Calu3 (cell line): Measurements from ENCODE around the gene ZKSCAN1. TPM values are rescaled to one million over a fixed set of nuclear protein-coding genes. Genes with fewer than 3 reads are reported as not detected.

Source experiments
- BruUV-seq: library from RNA; stranded (reverse); fragments of 400-500 nt; replicated peaks from 2 replicates; lab custom pipeline; 2021; lab: Mats Ljungman, UMichigan
- CTCF ChIA-PET: fragments of 300-600 bp; sonication (Branson Sonifier 250); formaldehyde crosslinking; loops from one replicate; lab custom pipeline; 2022; ENCODE audit warnings: antibody characterized with exemption; lab: Charles Lee
- DNase-seq: peaks from one replicate; pipeline ENCODE4 v3.0.0; 2022
- H3K27ac Mint-ChIP-seq: one replicate; pipeline ENCODE4 v1.8.0; 2022; ENCODE audit warnings: mixed read lengths; ENCODE audit not compliant: unreplicated experiment
- H3K27me3 Mint-ChIP-seq: one replicate; pipeline ENCODE4 v1.8.0; 2022; ENCODE audit warnings: mixed read lengths; ENCODE audit not compliant: unreplicated experiment
- H3K36me3 Mint-ChIP-seq: one replicate; pipeline ENCODE4 v1.8.0; 2022; ENCODE audit warnings: mild to moderate bottlenecking, moderate library complexity, mixed read lengths; ENCODE audit not compliant: insufficient read depth, unreplicated experiment
- H3K4me1 Mint-ChIP-seq: one replicate; pipeline ENCODE4 v1.8.0; 2022; ENCODE audit warnings: mild to moderate bottlenecking, low read depth, mixed read lengths; ENCODE audit not compliant: unreplicated experiment
- H3K4me3 Mint-ChIP-seq: one replicate; pipeline ENCODE4 v1.8.0; 2022; ENCODE audit warnings: mild to moderate bottlenecking, low read depth, moderate library complexity, mixed read lengths; ENCODE audit not compliant: unreplicated experiment
- H3K9me3 Mint-ChIP-seq: one replicate; pipeline ENCODE4 v1.8.0; 2022; ENCODE audit warnings: low read depth, mixed read lengths; ENCODE audit not compliant: unreplicated experiment
- intact Hi-C: fragments of 100-400 bp; cut with micrococcal nuclease; formaldehyde crosslinking; loops from one replicate; pipeline ENCODE4 v1.10.0; 2022; ENCODE audit not compliant: unreplicated experiment
- total RNA-seq: library from RNA; stranded (reverse); gene quantifications from 2 replicates; pipeline ENCODE4 v1.2.3, GENCODE V29; 2022
- TF ChIP-seq, protein P1 (sequence below): fragments of 200-600 bp; IDR thresholded peaks from one replicate; pipeline ENCODE4 v1.8.0; 2022; ENCODE audit warnings: antibody characterized with exemption; ENCODE audit not compliant: unreplicated experiment

The ZKSCAN1 gene
- total RNA-seq, 1 experiment from 2014 or later, result 56.6 TPM

GRCh38 chr7:100027197-100027596 is 11.8 kb downstream of the ZKSCAN1 start:
- Mint-ChIP-seq H3K36me3 (peaks cover 55% of the 10 kb centered on the region), H3K4me1 (no peaks in the 10 kb centered on the region), H3K27ac (no peak overlapping the region), H3K27me3 (no peaks in the 10 kb centered on the region), H3K9me3 (no peaks in the 10 kb centered on the region), H3K4me3 (no peak overlapping the region)
- CTCF ChIA-PET, result no interaction called here
- TF ChIP-seq, protein P1, sequence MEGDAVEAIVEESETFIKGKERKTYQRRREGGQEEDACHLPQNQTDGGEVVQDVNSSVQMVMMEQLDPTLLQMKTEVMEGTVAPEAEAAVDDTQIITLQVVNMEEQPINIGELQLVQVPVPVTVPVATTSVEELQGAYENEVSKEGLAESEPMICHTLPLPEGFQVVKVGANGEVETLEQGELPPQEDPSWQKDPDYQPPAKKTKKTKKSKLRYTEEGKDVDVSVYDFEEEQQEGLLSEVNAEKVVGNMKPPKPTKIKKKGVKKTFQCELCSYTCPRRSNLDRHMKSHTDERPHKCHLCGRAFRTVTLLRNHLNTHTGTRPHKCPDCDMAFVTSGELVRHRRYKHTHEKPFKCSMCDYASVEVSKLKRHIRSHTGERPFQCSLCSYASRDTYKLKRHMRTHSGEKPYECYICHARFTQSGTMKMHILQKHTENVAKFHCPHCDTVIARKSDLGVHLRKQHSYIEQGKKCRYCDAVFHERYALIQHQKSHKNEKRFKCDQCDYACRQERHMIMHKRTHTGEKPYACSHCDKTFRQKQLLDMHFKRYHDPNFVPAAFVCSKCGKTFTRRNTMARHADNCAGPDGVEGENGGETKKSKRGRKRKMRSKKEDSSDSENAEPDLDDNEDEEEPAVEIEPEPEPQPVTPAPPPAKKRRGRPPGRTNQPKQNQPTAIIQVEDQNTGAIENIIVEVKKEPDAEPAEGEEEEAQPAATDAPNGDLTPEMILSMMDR, result no peak
- DNase-seq, result no peak
- BruUV-seq, result no TSS peak
- intact Hi-C loops, result no loop called here

DNA sequence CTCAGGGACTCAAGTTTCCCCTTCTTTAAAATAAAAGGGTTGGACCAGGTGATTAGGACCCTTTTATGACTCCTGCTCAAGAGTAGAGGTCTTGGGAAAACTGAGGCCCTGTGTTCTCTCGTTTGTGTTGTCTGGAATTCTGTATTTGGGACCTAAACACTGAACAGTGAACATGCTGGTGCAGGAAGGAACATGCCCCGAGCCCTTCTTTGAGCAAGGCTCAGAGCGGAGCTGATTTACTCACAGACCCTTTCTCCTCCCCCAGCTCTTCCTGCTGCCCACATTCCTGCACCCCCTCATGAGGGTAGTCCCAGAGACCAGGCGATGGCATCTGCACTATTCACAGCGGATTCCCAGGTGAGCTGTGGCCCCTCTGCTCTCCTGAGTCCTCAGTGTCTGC is 14.2 kb downstream of the ZKSCAN1 start:
- BruUV-seq, result no TSS peak
- no peaks in the 10 kb centered on the region for H3K4me1 Mint-ChIP-seq
- no peaks in the 10 kb centered on the region for H3K27me3 Mint-ChIP-seq
- H3K9me3 Mint-ChIP-seq, result no peaks in the 10 kb centered on the region
- intact Hi-C loops, result no loop called here
- CTCF ChIA-PET, result no interaction called here
- no peak overlapping the region for H3K27ac Mint-ChIP-seq
- TF ChIP-seq, protein P1, result no peak
- no peak overlapping the region for H3K4me3 Mint-ChIP-seq
- no peak for DNase-seq
- peaks cover 45% of the 10 kb centered on the region for H3K36me3 Mint-ChIP-seq

- CTCF ChIA-PET, result no interaction called here
- Mint-ChIP-seq H3K9me3 (no peaks in the 10 kb centered on the region), H3K4me3 (no peak overlapping the region), H3K27me3 (no peaks in the 10 kb centered on the region), H3K36me3 (peaks cover 27% of the 10 kb centered on the region), H3K27ac (no peak overlapping the region), H3K4me1 (no peaks in the 10 kb centered on the region)
- intact Hi-C loops, result no loop called here
- BruUV-seq, result no TSS peak
- TF ChIP-seq, protein P1, result no peak
- no peak for DNase-seq
Observed at GRCh38 chr7:100033526-100033925, 18.1 kb downstream of the ZKSCAN1 start.

DNA sequence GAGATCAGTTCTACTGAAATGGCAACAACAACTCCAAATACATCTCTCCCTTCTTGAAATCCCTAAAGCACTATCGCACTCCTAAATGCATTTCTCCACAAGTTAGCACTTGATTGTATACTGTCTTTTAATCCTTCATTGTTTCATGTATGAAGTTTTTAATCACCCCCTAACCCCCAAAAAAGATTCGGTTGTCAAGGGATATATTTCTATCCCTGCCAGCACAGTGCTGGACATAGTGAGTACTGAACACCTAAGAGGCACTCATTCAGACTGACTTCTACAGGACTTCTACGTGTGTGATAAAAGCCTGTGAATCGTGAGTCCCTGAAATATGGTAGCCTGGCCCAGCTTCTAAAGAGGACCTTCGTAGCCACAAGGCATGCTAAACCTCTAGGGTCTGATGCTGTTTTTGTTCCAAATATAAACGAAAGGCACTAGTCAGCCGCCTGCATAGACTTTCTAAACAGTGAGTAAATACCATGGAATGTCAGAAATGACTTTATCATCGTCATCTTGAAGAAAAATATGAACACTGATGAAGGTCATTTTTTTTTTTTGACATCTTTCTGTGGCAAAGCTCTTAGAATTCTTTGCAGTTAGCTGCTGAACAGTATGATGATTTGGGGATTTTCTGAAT is 19.6 kb downstream of the ZKSCAN1 start:
- H3K27me3 Mint-ChIP-seq, result no peaks in the 10 kb centered on the region
- intact Hi-C loops, result no loop called here
- no peak overlapping the region for H3K4me3 Mint-ChIP-seq
- DNase-seq, result no peak
- peaks cover 26% of the 10 kb centered on the region for H3K36me3 Mint-ChIP-seq
- no TSS peak for BruUV-seq
- CTCF ChIA-PET, result no interaction called here
- TF ChIP-seq, protein P1, result no peak
- no peak overlapping the region for H3K27ac Mint-ChIP-seq
- no peaks in the 10 kb centered on the region for H3K4me1 Mint-ChIP-seq
- H3K9me3 Mint-ChIP-seq, result no peaks in the 10 kb centered on the region
